T47D (cell line): ENCODE measurements around the gene ABCA7.
A peak's percentile ranks its signal among the peaks of the same experiment; 100 is the strongest.

Experiments
- DNase-seq, 2 experiments: peaks; one replicate each; pipeline versions ENCODE4 v3.0.0 to v3.0.0-alpha.2; 2011 to 2012; ENCODE audit warnings: low read depth in 1 of 2, low spot score in 1 of 2
- JUND ChIP-seq: IDR thresholded peaks from 2 replicates; pipeline ENCODE4 v1.6.1; 2012; ENCODE audit warnings: low read depth
- in situ Hi-C: cut with HindIII; loops from 2 replicates; pipeline ENCODE4 v1.10.0; 2016; ENCODE audit warnings: low sequenced_read_pairs, low pct_unique_long_range_greater_than_20kb

ABCA7 gene

DNA sequence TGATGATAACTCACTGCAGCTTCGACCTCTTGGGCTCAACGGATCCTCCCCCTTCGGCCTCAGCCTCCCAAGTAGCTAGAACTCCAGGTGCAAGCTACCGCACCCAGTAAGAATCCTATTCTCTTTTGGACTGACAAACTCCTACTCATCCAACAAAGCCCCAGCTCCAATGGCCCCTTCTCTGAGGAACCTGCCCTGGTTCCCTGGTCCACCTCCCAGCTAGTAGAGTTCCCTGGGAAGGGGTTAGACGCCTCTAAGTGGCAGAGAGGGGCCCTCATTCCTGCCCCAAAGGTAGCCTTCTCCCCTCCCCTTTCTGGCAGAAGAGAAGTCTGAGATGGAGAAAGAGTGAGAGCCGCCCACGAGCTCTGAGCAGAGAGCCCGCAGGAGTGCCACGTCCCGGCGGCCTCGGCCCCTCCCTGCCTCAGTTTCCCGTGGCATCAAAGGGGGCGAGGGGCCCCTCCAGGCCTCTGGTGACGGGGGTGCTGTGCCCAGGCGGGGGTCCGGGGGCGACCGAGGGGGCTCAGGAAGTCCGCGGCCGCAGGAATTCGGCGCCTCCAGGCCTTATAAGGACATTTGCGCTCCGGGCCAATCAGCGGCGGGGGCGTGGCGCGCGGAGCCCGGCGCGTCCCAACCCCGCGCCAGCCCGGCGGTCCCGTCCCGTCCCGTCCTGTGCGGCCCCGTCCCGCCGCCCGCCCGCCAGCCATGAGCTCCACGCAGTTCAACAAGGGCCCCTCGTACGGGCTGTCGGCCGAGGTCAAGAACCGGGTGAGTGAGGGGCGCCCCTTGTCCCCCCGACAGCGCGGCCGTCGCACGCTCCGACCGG lies 13.7 kb upstream of the ABCA7 start, which contains the start of gene CNN2:
Gene CNN2 (plus strand): TSS at position 649 of the 823 bp plus-strand sequence. CDS start 54 bp downstream, at position 703.
- DNase-seq = peak; percentile 81 to 86
- no peak for TF ChIP-seq JUND
- in situ Hi-C loops = no loop called here

DNA sequence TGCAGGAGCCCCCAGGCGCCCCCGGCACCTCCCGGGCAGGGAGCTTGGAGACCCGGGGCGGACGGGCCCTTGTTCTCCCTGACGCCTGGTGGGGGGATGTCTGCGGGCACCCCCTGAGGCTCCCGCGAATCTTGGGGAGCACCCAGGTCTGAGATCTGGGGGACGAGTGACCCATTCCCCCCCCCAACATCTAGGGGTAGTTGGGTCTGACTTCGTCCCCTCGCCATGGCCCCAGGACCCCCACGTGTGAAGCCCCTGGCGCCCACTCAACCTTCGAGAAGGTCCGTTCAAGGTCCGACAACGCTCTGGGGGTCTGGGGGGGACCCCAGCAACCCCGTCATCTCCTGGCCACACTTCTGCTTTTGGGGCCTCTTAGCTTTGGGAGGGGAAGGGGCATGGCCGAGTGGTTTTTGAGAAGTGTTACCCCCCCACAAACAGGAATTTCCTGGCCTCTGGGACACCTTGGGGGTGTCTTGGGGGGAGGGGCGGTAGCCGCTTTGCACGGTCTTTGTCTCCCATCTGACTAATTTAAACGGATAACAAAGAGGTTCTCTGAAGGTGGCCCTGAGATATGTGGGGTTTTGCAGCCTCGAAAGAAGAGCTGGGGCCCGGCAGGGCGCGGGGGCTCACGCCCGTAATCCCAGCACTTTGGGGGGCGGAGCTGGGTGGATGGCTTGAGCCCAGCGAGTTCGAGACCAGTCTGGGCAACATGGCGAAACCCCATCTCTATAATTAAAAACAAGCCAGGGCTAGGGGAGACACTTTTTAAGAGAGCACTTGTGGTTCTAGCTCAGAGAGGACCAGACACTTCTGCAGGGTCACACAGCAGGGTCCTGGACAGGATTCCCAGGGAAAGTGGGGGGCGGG lies 12.9 kb upstream of the ABCA7 start:
- no peak for TF ChIP-seq JUND
- DNase-seq = peak in 1 of 2 experiments; percentile 50
- in situ Hi-C loops = no loop called here

DNA sequence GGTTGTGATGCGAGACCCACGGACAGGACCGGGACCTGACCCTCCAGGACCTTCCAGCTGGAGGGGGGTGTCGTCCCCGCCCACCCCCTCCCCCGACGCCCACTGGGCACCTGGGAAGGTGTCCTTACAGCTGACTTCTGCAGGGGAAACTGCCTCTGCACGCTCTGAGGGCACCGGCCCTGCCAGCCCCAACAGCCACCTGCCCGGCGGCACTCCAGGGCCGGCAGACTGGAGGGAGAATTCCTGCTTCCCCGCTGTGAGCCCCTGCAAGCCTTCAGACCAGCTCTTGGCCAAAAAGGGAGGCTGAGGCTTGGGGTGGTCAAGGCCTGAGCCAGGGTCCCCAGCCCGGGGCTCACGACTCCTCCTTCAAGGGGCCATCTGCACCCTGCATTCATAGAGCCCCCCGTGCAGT lies 12.3 kb upstream of the ABCA7 start:
- TF ChIP-seq JUND = no peak
- in situ Hi-C loops = no loop called here
- no peak for DNase-seq

DNA sequence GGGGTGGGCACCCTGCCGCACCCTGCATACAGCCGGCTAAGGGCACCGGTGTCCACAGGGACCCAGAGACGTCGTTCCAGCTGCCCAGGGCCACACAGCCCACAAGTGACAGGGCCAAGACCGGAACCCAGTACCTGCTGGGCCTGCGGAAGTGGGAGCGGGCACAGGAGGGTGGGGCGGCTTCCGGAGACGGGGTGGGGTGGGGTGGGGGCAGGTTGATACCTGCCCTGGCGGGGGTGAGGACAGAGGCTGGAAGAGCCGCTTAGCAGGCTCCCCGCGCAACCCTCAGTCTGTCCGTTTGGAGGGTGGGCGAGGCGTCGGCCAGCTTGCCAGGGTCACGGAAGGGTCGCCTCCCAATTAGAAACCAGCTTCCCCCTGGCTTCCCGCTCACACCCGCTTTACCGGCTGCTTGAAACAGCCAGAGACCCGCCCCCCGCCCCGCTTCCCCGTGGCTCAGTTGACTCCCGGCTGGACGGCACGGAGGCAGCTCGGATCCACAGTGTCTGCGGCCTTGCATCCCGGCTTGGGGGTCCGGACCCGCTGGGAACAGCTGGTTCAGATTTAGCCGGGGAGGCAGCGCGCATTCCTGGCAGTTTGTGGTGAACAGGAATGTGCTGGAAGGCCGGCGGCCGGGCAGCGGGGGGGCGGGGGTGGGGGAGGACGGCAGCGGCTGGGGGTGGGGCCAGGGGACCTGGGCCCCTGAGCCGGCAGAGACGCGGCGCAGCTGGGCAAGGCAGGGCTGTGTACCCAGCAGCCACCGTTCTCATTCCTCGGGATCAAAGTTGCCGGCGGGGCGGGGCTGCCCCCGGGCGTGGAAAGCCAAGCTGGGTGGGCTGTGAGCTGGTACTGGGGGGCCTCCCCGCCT lies 11.6 kb upstream of the ABCA7 start:
- no peak for TF ChIP-seq JUND
- in situ Hi-C loops = no loop called here
- peak; percentile 67 to 85 for DNase-seq

DNA sequence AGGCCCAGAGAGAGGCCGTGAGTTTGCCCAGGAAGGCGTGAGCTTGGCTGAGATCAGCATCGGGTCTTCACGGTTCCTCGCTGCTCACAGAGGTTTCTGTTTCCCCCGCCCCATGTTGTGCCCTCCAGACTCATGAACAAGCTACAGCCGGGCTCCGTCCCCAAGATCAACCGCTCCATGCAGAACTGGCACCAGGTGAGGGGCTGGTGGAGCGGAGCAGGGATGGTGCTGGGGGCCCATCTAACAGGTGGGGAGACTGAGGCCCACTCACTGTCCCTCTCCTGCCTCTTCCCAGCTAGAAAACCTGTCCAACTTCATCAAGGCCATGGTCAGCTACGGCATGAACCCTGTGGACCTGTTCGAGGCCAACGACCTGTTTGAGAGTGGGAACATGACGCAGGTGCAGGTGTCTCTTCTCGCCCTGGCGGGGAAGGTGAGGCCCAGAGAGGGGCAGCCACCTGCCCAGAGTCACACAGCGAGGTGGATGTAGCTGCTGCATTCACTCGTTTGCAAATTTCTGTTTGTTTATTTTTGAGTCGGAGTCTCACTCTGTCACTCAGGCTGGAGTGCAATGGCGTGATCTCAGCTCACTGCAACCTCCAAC lies 7.5 kb upstream of the ABCA7 start:
- in situ Hi-C loops = no loop called here
- TF ChIP-seq JUND = no peak
- no peak for DNase-seq

DNA sequence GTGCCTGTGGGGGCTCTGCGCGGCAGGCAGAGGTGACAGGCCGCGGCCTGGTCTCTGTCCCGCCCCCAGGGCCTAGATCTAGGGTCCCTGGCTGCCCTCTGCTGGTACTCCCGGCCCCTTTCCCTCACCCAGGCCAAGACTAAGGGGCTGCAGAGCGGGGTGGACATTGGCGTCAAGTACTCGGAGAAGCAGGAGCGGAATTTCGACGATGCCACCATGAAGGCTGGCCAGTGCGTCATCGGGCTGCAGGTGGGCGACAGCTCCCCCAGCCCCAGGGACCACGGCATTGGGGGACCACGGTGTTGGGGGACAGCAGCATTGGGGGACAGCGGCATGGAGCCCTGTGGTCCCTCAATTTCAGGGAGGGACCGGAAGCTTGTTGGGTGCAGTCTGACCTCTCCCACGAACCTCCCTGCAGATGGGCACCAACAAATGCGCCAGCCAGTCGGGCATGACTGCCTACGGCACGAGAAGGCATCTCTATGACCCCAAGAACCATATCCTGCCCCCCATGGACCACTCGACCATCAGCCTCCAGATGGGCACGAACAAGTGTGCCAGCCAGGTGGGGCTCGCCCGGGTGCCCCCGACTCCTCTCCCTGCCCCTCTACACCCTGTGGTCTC lies 3.8 kb upstream of the ABCA7 start:
- no peak for TF ChIP-seq JUND
- DNase-seq = no peak
- in situ Hi-C loops = no loop called here

DNA sequence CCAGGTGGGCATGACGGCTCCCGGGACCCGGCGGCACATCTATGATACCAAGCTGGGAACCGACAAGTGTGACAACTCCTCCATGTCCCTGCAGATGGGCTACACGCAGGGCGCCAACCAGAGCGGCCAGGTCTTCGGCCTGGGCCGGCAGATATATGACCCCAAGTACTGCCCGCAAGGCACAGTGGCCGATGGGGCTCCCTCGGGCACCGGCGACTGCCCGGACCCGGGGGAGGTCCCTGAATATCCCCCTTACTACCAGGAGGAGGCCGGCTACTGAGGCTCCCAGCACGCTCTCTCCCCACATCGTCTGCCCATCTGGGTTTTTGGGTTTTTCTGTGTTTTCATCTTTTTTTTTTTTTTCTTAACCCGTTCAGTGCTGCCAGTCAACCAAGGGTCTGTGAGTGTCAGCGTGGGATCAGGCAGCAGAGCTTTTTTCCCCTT lies 2.3 kb upstream of the ABCA7 start:
- TF ChIP-seq JUND = no peak
- no peak for DNase-seq
- in situ Hi-C loops = no loop called here

DNA sequence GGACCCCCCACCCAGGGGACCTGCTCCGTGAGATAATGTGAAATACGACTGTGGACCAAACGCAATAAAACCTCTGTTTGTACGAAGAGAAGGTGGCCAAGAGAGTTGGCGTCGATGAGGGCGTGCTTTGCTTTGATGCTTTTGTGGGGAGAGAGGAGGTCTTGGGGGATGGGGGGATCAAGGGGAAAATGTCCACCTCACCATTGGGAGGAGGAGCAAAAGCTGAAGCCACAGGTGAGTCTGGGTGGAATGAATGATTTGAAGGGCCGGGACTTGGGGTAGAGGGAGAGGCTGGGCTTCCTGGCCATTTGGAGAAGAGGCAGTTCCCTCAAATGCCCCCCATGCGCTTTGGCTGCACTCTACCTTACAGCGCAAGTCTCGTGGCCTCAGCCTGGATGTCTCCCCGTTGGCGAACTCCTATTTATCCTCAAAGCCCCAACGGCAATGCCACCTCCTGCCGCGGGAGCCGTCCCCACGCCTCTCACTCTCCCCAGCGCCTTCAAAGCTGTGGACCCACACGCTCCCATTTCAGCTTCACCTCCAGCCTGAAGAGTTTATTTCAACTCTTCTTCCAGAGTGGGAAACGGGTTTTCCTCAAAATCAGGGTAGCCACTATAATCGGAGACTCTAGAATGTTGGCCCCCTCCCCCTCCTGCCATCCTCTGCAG lies 795 bp upstream of the ABCA7 start:
- no peak for DNase-seq
- no peak for TF ChIP-seq JUND
- in situ Hi-C loops = no loop called here

DNA sequence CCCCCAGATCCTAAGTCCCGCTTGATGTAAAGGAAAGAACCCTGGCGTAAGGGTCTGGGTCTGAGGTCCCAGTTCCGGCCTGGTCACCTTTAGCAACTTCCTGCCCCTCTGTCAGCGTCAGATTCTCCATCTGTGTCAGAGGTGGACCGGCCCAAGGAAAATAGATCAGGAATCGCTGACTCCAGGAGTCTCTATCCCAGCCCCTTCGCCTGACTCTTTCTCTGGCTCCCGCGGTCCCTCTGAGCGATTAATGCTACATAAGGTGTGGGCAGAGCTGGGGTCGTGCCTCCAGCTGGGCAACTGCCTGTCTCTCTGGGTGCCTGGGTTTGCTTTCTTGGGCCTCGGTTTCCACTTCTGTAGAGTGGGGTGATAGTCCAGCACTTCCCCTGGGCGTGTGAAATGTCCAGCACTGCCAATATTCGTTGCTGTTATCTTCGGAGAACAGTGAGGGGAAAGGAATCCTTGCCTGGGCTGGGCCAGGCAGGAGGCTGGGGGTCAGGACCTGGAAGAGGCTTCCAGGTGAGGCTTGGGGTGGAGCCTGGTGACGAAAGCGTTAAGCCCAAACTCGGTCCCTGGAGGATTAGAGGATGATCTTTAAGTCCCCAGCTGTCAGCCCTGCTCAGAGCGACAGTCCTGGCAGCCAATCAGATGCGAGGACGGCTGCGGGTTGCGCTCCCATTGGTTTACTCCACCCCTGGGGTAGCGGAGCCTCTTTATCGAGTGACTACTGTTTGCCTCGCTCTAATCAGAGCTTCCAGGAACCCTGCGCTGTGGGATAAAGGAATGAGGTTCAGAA lies 767 bp downstream of the ABCA7 start:
- no peak for TF ChIP-seq JUND
- DNase-seq = peak; percentile 95 to 98
- in situ Hi-C loops = no loop called here

DNA sequence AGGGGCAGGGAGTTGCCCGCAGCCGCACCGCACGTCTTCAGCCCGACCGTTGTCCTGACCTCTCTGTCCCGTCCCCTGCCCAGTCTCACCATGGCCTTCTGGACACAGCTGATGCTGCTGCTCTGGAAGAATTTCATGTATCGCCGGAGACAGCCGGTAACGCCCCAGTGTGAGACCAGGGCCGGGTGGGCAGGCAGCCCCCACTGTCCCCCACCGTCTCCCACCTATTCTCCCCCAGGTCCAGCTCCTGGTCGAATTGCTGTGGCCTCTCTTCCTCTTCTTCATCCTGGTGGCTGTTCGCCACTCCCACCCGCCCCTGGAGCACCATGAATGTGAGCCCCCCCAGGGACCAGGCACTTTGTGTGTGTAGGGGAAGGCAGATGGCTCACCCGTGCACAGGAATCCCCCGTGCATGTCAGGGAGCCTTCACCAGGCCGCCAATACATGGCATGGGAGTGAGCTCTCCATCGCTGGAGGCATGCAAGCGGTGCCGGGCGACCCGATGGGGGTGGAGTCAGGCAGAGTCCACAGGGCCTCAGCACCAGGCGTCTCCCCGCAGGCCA lies 1.4 kb downstream of the ABCA7 start:
- TF ChIP-seq JUND = no peak
- in situ Hi-C loops = no loop called here
- DNase-seq = no peak
